ENCODE results near the gene TMEM247. TPM values are rescaled to one million over a fixed set of nuclear protein-coding genes. Genes with fewer than 3 reads are reported as not detected.

TMEM247 gene
- total and polyA plus RNA-seq, 3 donors from 2014 or later, result 18.5 to 59.4 (median 27.2) TPM

DNA sequence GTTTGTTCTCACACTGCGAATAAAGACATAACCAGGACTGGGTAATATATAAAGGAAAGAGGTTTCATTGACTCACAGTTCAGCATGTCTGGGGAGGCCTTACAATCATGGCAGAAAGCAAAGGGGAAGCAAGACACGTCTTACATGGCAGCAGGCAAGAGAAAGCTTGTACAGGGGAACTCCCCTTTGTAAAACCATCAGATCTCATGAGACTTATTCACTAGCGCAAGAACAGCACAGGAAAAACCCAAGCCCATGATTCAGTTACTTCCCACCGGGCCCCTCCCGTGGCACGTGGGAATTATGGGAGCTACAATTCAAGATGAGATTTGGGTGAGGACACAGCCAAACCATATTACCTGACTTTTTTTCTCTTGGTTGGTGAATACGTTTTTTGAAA is 51.3 kb downstream of the TMEM247 start:
- H3K4me3 ChIP-seq, result no peak overlapping the region
- intact Hi-C loops (cut with DNase I; ENCODE audit: low total_unique reads), result no loop called here
- H3K27me3 ChIP-seq, result no peaks in the 10 kb centered on the region
- no peaks in the 10 kb centered on the region for H3K4me1 ChIP-seq
- WGBS, 2 donors, result 83 to 88% methylated on average over 7 of the region's 7 CpGs
- DNase-seq, result no peak
- no peaks in the 10 kb centered on the region for H3K9me3 ChIP-seq
- TF ChIP-seq, protein P1, sequence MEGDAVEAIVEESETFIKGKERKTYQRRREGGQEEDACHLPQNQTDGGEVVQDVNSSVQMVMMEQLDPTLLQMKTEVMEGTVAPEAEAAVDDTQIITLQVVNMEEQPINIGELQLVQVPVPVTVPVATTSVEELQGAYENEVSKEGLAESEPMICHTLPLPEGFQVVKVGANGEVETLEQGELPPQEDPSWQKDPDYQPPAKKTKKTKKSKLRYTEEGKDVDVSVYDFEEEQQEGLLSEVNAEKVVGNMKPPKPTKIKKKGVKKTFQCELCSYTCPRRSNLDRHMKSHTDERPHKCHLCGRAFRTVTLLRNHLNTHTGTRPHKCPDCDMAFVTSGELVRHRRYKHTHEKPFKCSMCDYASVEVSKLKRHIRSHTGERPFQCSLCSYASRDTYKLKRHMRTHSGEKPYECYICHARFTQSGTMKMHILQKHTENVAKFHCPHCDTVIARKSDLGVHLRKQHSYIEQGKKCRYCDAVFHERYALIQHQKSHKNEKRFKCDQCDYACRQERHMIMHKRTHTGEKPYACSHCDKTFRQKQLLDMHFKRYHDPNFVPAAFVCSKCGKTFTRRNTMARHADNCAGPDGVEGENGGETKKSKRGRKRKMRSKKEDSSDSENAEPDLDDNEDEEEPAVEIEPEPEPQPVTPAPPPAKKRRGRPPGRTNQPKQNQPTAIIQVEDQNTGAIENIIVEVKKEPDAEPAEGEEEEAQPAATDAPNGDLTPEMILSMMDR (IDR thresholded peaks at IDR 0.05), result no peak
- no peak for TF ChIP-seq POLR2A (IDR thresholded peaks at IDR 0.05)
- H3K27ac ChIP-seq, result no peak overlapping the region
- H3K36me3 ChIP-seq (ENCODE audit: low read depth, missing control alignments), result no peaks in the 10 kb centered on the region

DNA sequence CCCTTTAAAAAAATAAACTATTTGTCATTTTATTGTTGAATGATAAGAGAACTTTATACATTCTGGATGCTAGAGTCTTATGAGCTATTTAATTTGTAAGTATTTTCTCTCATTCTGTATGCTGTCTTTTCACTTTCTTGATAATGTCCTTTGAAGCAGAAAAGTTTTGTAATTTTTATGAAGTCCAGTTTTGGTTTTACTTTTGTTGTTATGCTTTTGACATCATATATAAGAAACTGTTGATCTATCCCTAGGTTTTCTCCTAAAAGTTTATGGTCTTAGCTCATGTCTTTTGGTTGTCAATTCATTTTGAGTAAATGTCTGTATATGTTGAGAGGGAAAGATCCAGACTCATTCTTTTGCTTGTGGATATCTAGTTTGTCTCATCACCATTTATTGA is 52.5 kb downstream of the TMEM247 start:
- intact Hi-C loops (cut with DNase I; ENCODE audit: low total_unique reads), result no loop called here
- Histone ChIP-seq H3K27me3 (no peaks in the 10 kb centered on the region), H3K9me3 (no peaks in the 10 kb centered on the region), H3K4me1 (no peaks in the 10 kb centered on the region), H3K36me3 (ENCODE audit: low read depth, missing control alignments) (no peaks in the 10 kb centered on the region), H3K4me3 (no peak overlapping the region), H3K27ac (no peak overlapping the region)
- DNase-seq, result no peak
- TF ChIP-seq, protein P1 (IDR thresholded peaks at IDR 0.05), result no peak
- TF ChIP-seq POLR2A (IDR thresholded peaks at IDR 0.05), result no peak

Small RNA genes within 50 kb of the gene (small RNA-seq; reads per million reads assigned to genes)
- gene RN7SL817P, result 0 reads per million in 2 donors

Other genes with a start within 250 kb of the TMEM247 start
- gene EPAS1, start 182.2 kb upstream of the TMEM247 start, total RNA-seq, result 100 to 1,000 TPM; 142 to 158 TPM
- gene EPAS1, start 182.2 kb upstream of the TMEM247 start, polyA plus RNA-seq (ENCODE audit: insufficient read depth, low read depth, low replicate concordance), result 93.9 TPM
- gene RHOQ, start 62.9 kb downstream of the TMEM247 start, total RNA-seq, result 10 to 100 TPM; 25.2 to 37.7 TPM
- gene RHOQ, start 62.9 kb downstream of the TMEM247 start, polyA plus RNA-seq (ENCODE audit: insufficient read depth, low read depth, low replicate concordance), result 28.6 TPM
- 10 to 100 TPM; 23.8 to 28.7 TPM for gene ATP6V1E2, start 63.0 kb downstream of the TMEM247 start, total RNA-seq
- gene ATP6V1E2, start 63.0 kb downstream of the TMEM247 start, polyA plus RNA-seq (ENCODE audit: insufficient read depth, low read depth, low replicate concordance), result 63.0 TPM
- 10 to 100 TPM; 26.7 to 29.4 TPM for gene PIGF, start 137.5 kb downstream of the TMEM247 start, total RNA-seq
- 62.4 TPM for gene PIGF, start 137.5 kb downstream of the TMEM247 start, polyA plus RNA-seq (ENCODE audit: insufficient read depth, low read depth, low replicate concordance)
- 10 to 100 TPM; 15.5 to 18.5 TPM for gene CRIPT, start 137.7 kb downstream of the TMEM247 start, total RNA-seq
- gene CRIPT, start 137.7 kb downstream of the TMEM247 start, polyA plus RNA-seq (ENCODE audit: insufficient read depth, low read depth, low replicate concordance), result 13.0 TPM
- 10 to 100 TPM; 29.5 to 32.0 TPM for gene SOCS5, start 219.7 kb downstream of the TMEM247 start, total RNA-seq
- 19.4 TPM for gene SOCS5, start 219.7 kb downstream of the TMEM247 start, polyA plus RNA-seq (ENCODE audit: insufficient read depth, low read depth, low replicate concordance)

Data from testis (tissue), 3 donors.